Loucy (cell line): ENCODE measurements around the gene SLC22A17.

Experiments used
- CTCF ChIP-seq: fragments of 200-600 bp; sonication (generic); conservative IDR thresholded peaks from 2 replicates; pipeline ENCODE4 v1.5.1; 2014; ENCODE audit warnings: mild to moderate bottlenecking, antibody characterized with exemption, low read length
- EZH2phosphoT487 ChIP-seq: fragments of 200-600 bp; IDR thresholded peaks from 2 replicates; pipeline ENCODE4 v1.6.1; 2018; ENCODE audit warnings: antibody characterized with exemption, mild to moderate bottlenecking, moderate library complexity, borderline replicate concordance

- no peak for TF ChIP-seq CTCF
- no peak for TF ChIP-seq EZH2phosphoT487
Measured at GRCh38 chr14:23370221-23370620, 17.5 kb upstream of the SLC22A17 start.
